GM23338 (cell line): Measurements from ENCODE around the gene MOV10.

Experiments used
- EZH2phosphoT487 ChIP-seq: fragments of 200-600 bp; sonication (generic); IDR thresholded peaks from one replicate; pipeline ENCODE4 v1.8.1; 2018; ENCODE audit warnings: antibody characterized with exemption; ENCODE audit not compliant: unreplicated experiment
- TF ChIP-seq, protein P1 (sequence below), 2 experiments: fragments of 200-600 bp in 1 of 2; sonication (generic) in 1 of 2; conservative IDR thresholded peaks; 2 replicates each; pipeline versions ENCODE4 v1.5.1 to v1.6.1; 2016 to 2017; ENCODE audit warnings: antibody characterized with exemption in 2 of 2, low read depth in 2 of 2, mild to moderate bottlenecking in 2 of 2, moderate library complexity in 1 of 2

DNA sequence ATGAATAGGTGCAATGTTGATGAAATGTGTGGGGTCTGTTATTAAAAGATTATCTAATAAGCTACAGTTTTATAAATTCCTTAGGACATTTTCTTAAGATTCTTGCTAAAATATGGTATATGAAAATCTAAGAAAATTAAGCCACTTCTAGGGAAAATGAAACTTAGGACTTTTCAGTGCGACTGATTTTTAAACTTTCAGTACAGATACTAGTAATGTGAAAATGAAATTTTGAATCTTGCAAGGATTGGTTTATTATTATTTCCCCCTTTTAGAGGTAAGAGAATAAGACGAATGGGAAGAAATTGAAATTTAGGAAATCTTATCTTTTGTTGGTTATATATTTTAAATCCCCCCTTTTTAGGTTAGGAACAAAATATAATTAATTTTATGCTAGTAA lies 38.4 kb upstream of the MOV10 start:
- TF ChIP-seq, protein P1, sequence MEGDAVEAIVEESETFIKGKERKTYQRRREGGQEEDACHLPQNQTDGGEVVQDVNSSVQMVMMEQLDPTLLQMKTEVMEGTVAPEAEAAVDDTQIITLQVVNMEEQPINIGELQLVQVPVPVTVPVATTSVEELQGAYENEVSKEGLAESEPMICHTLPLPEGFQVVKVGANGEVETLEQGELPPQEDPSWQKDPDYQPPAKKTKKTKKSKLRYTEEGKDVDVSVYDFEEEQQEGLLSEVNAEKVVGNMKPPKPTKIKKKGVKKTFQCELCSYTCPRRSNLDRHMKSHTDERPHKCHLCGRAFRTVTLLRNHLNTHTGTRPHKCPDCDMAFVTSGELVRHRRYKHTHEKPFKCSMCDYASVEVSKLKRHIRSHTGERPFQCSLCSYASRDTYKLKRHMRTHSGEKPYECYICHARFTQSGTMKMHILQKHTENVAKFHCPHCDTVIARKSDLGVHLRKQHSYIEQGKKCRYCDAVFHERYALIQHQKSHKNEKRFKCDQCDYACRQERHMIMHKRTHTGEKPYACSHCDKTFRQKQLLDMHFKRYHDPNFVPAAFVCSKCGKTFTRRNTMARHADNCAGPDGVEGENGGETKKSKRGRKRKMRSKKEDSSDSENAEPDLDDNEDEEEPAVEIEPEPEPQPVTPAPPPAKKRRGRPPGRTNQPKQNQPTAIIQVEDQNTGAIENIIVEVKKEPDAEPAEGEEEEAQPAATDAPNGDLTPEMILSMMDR (conservative IDR thresholded peaks at IDR 0.05; ENCODE audit: low read depth in 2 of 2), result no peak
- no peak for TF ChIP-seq EZH2phosphoT487
